Measurements from ENCODE around the gene MSANTD3. TPM values are rescaled to one million over a fixed set of nuclear protein-coding genes. Genes with fewer than 3 reads are reported as not detected.

Gene MSANTD3
- total RNA-seq, 1 donor, result 76.1 TPM

DNA sequence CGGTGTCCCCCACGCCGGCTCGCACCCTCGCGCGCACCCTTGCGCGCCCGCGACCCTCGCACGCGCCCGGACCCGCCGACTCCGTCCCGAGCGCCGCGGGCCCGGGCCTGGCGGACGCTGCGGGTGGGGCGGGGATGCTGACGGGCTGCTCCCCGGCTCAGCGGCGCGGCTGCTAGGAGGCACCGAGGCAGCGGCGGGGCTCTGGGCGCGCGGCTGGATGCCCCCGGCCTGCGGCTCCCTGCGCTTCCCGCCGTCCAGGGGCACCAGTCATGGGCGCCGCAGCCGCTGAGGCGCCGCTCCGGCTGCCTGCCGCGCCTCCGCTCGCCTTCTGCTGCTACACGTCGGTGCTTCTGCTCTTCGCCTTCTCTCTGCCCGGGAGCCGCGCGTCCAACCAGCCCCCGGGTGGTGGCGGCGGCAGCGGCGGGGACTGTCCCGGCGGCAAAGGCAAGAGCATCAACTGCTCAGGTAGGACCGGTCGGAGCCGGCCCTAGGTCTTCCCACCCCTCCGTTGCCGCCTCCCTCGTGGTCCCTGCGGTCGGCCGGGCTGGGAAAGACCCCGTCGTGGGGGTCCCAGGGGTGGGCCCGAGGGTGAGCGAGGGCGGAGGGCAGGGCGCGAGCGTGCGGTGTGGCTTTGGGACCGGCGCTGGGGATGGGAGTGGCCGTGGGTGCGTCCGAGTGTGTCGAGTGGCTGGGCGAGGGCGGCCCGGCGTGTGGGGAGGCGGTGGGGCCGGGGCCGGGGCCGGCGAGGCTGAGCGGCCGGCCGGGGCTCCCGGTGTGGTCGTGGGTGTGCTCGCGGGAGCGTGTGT is 46.5 kb downstream of the MSANTD3 start:
- peak overlapping the region; percentile 74 for H3K4me3 ChIP-seq (ENCODE audit: low read depth, low read length)
- DNase-seq (ENCODE audit: low read depth), result peak; percentile 16
- TF ChIP-seq, protein P1, sequence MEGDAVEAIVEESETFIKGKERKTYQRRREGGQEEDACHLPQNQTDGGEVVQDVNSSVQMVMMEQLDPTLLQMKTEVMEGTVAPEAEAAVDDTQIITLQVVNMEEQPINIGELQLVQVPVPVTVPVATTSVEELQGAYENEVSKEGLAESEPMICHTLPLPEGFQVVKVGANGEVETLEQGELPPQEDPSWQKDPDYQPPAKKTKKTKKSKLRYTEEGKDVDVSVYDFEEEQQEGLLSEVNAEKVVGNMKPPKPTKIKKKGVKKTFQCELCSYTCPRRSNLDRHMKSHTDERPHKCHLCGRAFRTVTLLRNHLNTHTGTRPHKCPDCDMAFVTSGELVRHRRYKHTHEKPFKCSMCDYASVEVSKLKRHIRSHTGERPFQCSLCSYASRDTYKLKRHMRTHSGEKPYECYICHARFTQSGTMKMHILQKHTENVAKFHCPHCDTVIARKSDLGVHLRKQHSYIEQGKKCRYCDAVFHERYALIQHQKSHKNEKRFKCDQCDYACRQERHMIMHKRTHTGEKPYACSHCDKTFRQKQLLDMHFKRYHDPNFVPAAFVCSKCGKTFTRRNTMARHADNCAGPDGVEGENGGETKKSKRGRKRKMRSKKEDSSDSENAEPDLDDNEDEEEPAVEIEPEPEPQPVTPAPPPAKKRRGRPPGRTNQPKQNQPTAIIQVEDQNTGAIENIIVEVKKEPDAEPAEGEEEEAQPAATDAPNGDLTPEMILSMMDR (IDR thresholded peaks at IDR 0.05; ENCODE audit: insufficient read depth, low read length), result no peak

- peak overlapping the region; percentile 74 for H3K4me3 ChIP-seq (ENCODE audit: low read depth, low read length)
- TF ChIP-seq, protein P1 (IDR thresholded peaks at IDR 0.05; ENCODE audit: insufficient read depth, low read length), result no peak
- no peak for DNase-seq (ENCODE audit: low read depth)
Observed at GRCh38 chr9:100474082-100474923, 47.4 kb downstream of the MSANTD3 start.

DNA sequence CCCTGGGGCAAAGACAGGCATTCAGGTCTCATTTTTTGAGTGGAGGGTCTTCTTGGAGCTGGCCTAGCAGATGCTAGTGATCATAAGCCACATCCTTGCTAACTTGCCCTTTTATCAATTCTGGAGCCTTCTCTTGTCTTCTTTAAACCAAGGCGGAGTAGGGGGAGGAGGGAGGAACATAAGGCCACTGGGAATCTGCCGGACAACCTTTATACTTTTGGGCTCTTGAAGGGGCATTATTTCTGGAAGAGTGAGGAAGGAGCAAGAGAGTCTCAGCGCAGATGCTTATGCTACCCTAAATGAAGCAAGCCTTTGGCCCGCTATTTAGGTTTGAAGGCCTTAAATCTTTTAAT is 48.0 kb downstream of the MSANTD3 start:
- TF ChIP-seq, protein P1 (IDR thresholded peaks at IDR 0.05; ENCODE audit: insufficient read depth, low read length), result no peak
- no peak overlapping the region for H3K4me3 ChIP-seq (ENCODE audit: low read depth, low read length)
- no peak for DNase-seq (ENCODE audit: low read depth)

GRCh38 chr9:100477241-100477640 is 50.3 kb downstream of the MSANTD3 start:
- TF ChIP-seq, protein P1 (IDR thresholded peaks at IDR 0.05; ENCODE audit: insufficient read depth, low read length), result no peak
- DNase-seq (ENCODE audit: low read depth), result no peak
- H3K4me3 ChIP-seq (ENCODE audit: low read depth, low read length), result no peak overlapping the region

GRCh38 chr9:100478192-100478591 is 51.2 kb downstream of the MSANTD3 start:
- no peak for DNase-seq (ENCODE audit: low read depth)
- no peak overlapping the region for H3K4me3 ChIP-seq (ENCODE audit: low read depth, low read length)
- TF ChIP-seq, protein P1 (IDR thresholded peaks at IDR 0.05; ENCODE audit: insufficient read depth, low read length), result no peak

- TF ChIP-seq, protein P1 (IDR thresholded peaks at IDR 0.05; ENCODE audit: insufficient read depth, low read length), result no peak
- DNase-seq (ENCODE audit: low read depth), result no peak
- no peak overlapping the region for H3K4me3 ChIP-seq (ENCODE audit: low read depth, low read length)
Observed at GRCh38 chr9:100479820-100480219, 52.9 kb downstream of the MSANTD3 start.

All from fibroblast of the aortic adventitia (primary cell).